GM18868 (cell line): ENCODE data around the gene ROR2.

Experiments
- ATAC-seq: cut with Tn5 transposase; IDR thresholded peaks from one replicate; pipeline ENCODE4 v1.9.1; 2021; ENCODE audit warnings: mild to moderate bottlenecking, moderate library complexity; ENCODE audit not compliant: unreplicated experiment

Gene ROR2

DNA sequence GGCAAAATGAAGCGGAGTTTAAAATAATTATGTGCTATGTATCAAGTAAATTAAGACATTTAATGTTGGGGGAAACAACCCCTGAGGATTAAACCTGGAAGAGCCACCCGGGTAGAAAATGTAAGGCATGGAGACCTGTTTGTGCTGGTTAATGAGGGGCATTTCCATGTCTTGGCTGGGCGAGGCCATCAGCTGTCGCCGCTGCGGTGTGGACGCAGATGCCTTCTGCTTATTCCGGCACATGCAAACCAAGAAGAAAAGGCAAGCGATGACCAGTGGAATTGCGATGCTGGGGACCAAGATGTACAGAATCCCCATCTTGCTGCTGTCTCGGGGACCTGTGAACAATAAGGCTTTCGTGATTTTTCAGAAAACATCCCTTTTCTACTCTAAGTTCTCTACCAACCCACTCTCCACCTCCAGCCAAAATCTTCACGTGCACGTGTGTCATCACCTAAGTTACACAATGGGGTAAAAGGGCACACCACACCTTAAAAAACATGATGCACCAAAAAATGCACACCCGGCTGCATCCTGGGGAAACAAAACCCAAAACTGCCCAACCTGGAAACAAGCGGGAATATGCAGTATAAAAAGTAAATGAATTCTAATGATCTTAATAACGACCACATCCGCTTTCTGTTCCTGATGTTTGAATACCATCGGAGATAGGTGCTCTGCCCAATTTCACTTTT lies 223.5 kb downstream of the ROR2 start:
- no peak for ATAC-seq

DNA sequence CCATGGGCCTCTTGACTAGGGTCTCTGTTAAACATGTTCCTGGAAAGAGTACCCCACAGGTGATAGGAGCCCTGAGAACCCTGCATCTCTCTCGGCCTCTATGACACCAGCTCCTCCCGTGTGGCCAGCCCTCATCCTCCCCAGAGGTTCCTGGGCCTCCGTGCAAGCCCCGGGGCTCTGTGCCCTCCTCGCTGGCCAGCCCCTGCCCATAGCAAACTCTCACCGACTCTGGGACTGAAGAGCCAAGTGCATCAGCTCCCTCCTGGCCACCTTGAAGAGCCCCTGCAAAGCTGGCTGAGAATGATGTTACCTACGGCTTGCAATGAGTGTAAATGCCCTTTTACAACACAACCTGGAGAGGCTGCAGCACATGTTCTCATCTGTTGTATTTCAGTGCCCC lies 224.4 kb downstream of the ROR2 start:
- ATAC-seq, result no peak

DNA sequence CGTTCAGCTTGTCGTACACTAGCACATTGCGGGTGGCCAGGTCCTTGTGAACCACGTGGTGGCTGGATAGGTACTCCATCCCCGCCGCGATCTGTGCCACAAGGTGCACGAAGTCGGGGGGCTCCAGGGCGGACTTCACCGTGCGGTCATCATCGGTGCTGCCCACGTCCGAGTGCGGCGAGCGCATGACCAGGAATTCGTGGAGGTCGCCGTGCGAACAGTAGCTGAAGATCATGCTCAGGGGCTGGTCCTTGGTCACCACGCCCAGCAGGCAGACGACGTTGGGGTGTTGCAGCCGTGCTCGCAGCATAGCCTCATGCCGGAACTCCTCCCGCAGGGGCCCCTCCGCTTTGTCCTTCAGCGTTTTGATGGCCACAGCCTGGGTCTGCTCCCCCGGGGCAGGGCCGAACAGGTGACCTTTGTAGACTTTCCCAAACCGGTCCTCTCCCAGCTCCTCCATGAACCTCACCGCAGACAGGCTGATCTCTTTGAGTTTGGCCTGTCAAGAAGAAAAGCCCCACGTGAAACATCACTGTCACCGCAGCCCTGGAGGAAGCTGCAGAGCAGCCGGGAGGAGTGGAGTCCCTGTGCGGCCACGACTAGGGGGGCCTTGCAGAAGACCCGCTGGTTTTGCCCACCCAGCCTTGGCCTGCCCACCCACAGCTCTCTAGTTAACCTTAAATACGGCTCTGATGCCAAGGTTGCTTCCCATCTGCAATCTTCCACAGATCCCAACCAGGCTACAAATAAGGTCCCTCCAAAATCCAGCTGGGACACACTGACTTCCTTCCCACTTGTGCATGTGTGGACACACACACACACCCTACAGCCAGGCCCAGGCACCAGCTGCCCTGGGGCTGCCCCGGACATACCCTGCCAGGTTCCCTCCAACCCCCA lies 225.2 kb downstream of the ROR2 start:
- ATAC-seq, result no peak

DNA sequence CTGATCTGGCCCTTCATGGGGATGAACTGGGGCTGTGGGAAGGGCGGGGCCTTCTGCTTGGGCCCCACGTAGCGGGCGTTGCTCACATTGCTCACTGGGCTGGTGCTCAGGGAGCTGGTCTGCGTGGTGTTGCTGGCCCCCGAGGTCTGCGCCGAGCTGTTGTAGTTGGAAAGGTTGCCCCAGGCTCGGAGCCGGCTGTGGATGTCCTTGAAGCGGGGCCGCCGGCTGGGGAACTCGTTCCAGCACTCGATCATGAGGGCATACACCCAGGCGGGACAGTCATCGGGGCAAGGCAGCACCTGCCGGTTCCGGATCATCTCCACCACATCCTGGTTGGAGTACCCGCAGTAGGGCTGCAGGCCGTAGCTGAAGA lies 226.0 kb downstream of the ROR2 start:
- ATAC-seq, result no peak

DNA sequence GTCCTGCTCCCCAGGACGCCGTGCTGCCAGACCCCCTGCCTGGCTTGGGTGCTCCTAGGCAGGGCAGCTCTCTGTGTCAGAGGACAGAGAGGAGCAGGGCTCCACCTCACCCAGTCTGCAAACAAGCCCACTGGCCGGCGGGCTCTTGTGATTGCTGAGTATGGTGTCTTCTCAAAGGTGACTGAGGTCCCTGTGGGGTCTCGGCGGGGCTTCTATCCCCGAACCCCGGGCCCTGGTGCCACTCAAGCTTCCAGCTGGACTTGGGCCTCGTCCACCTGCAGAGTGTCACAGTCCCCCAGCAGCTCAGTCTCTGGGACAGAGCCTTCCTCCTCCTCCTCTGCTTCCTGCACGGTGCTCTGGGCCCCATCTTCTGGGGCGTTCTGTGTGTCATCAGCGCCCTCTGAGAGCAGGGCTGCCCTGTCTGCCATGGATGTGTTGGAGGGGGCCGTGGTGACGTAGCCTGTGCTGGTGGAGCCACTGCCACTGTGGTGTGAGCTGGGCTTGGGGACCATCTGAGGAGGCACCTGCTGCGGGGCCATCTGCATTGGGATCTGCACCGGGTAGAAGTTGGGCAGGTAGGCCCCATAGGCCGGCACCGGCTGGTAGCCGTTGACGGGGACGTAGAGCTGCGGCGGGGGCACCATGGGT lies 226.5 kb downstream of the ROR2 start:
- no peak for ATAC-seq

DNA sequence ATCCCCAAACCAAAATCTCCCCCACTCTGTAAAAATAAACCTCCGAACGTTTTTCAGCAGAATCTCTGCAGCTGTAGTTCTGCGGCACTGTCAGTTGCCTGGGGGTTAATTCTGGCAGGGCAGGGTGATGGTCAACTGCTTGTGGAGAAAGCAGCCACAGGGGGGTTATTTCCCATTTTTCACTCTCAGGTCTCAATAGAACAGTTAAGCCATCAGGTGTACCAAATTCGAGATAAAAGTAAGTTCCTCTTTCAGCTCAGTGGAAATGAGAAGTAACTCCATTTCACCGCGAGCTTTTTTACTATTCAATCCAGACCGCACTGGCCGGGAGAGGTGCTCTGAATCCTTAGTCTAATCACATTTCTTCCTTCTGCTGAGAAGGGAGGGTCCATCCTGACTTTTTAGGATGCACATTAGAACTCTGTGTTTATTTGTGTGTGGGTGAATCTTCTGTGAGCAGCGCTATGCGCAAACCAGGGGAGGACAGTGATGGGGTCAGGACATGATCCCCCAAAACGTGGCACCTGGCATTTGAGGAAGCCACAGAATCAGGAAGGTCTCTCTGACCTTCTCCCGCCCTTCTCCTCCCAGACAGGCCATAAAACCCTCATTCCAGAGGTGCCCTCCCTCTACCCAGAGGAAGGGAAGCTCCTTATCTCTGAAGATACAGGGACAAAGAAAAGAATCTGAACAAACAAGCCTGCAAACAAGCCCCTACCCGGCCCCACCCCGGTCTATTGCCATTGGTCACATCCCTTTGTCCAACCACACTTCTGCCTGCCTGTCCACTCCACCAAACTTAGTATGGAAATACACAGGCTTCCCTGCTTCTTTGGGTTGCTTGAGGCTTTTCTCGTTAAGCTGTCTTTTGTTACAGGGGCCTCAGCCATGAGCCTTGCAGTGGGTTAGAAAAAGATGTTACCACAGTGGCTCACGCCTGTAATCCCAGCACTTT lies 229.0 kb downstream of the ROR2 start:
- ATAC-seq, result peak; percentile 81

DNA sequence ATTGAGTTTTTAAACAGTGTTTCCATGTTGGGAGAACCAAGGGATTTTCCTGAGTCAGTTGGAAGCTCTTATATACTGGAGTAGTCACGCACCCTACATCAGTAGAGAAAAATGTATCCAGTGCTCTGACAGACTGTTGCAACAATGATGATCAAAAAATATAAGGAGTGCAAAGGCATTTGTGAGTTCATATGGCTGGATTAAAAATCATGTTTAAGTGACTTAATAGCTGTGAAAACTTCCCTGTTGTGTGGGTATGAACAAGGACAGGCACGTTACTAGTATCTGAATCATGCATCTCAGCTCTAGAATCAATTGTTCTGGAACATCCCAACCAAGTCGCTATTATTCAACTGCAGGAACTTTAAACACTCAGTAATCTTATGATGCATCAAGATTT lies 229.7 kb downstream of the ROR2 start:
- no peak for ATAC-seq

DNA sequence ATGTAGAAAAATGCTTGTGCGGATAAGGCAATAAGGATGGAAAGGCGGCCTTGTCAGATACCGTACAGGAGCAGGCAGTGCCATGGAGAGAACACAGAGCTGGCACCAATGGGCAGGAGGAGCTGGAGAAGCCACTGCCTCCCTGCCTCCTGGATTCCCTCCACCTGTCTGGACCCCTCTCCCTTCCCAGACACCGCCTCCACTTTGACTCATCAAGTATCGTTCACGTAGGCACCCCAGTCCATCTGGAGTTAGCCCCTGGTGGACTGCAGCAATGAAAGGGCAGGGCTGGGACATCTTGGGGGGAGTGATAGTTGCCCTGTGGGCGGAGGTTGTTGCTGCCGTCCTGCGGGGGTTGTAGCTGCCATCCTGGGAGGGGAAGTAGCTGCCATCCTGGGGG lies 232.0 kb downstream of the ROR2 start:
- no peak for ATAC-seq

DNA sequence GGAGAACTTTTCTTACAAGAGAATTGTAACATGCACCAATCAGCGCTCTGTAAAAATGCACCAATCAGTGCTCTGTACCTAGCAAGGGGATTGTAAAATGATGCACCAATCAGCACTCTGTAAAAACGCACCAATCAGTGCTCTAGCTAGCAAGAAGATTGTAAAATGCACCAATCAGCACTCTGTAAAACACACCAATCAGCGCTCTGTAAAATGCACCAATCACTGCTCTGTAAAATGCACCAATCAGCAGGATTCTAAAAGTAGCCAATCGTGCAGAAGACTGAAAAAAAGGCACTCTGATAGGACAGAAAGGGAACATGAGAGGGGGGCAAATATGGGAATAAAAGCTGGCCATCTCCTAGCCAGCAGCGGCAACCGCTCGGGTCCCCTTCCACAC lies 233.2 kb downstream of the ROR2 start:
- ATAC-seq, result no peak

DNA sequence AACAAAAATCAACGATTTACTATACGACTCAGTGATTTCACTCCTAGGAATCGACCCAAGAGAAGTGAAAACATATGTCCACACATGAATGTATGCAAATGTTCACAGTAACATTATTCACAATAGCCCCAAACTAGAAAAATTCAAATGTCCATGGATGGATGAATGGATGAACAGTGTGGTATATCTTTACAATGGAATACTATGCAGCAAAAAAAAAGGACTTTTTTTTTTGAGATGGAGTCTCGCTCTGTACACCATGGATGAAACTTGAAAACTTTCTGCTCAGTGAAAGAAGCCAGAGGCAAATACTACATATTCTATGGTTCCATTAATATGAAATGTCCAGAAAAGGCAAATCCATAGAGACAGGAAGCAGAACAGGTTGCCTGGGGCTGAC lies 233.8 kb downstream of the ROR2 start:
- no peak for ATAC-seq

DNA sequence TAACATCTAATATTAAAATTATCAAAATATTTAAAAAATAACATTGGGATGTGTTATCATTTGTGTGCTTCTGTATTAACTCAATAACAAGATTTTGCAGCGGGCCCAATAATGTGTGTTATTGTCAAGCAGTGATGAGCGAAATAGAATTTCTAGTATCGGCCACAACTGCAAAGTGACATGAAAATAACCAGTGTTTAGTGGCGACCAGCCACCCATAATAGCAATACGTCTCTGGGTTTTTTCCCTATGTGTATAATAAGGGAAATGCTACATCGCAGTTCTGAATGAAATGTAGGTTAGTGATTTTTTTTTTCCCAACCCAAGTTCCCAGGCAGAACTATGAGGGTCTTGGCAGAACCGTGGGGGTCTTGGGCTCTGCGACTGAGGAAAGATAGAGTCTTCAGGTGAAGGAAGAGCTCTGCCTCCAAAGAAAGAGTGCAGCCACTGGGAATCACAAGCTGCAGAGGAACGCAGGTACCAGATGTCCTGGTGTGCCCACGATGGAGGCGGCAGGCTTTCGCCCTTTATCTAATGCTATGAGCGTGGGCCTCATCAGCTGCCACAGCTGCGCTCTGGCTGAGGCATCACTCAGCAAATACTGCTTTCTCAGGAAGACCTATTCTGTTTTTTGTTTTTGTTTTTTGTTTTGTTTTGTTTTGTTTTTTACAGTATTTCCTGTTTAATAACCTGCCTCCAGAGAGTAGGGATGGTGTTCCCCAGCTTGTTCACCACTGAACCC lies 235.0 kb downstream of the ROR2 start:
- no peak for ATAC-seq

DNA sequence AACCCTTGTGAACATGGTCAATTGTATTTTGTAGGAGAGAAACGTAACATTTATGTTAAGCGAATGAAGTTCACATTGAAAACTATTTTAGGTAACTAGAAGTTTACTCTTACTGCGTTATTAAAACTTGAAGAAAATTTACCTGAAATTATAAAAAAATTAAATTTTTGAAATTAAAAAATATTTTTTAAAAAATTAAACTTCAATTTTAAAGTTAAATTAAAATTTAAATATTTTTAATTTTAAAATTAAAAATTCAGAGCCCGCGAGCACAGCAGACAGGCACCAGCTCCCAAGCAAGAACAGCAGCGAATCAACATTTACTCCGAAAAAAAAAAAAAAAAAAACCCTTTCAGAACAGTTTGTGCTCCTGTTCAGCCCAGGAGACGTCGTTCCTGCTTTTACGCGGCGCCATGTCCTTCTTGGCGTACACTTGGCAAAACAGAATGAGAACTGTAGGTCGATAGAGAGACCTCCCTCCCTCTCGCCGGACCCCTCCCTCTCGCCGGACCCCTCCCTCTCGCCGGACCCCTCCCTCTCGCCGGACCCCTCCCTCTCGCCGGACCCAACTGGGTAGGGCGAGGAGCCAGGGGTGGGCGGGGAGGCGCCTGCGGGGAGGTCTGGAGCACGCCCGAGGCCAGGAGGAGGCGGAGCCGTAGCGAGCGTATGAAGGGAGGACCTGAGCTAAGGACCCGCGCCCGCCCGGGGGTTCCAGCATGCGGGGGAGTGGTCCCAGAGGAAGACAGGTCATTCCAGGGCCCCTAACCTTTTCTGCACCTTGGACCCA lies 235.8 kb downstream of the ROR2 start:
- peak; percentile 61 for ATAC-seq

DNA sequence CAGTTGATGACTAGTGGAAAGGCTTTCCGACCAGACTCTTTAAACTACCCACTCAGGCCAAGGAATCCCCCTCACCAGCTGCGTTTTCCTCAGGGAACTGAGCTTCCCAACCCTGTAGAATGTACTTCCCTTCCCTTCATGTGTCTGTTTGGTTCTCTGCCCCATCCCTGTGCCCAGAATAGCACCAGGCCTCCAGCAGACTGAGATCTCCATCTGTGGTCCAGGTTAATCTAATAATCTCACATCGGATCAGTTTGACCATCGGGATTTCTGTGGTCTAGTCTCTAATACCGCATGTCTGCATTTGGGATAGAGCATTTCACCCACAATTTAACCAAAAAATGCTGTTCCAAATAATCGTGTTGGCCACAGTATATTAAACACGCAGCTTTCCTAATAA lies 237.2 kb downstream of the ROR2 start:
- ATAC-seq, result no peak

DNA sequence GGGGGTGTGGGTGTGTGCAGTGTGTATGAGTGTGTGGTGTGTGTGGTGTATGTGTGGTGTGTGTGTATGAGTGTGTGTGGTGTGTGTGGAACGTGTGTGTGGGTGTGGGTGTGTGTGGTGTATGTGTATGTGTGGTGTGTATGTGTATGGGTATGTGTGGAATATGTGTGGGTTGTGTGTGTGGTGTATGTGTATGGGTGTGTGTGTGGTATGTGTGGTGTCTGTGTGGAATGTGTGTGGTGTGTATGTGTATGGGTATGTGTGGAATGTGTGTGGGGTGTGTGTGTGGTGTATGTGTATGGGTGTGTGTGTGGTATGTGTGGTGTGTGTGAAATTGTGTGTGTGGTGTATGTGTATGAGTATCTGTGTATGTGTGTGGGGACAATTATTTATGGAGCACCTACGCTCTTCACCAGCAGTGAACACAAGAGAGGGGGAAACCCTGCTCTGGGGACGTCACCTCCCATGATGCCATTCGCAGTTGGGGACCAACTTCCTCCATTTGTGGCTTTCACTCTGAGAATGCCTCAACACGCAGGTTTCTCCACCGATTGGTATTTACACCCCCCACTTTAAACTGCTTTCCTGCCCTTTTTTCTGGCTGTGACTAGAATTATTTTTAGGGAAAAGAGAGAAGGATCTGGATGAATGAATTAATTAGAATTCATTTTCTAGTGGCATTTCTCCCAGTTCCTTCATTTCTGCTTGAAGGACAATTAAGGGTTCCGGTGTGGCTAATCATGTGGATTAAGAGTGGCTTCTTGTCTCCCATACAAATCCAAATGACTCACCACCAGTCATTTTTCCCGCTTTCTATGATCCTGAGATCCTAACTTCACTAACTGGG lies 238.1 kb downstream of the ROR2 start:
- peak; percentile 91 for ATAC-seq

DNA sequence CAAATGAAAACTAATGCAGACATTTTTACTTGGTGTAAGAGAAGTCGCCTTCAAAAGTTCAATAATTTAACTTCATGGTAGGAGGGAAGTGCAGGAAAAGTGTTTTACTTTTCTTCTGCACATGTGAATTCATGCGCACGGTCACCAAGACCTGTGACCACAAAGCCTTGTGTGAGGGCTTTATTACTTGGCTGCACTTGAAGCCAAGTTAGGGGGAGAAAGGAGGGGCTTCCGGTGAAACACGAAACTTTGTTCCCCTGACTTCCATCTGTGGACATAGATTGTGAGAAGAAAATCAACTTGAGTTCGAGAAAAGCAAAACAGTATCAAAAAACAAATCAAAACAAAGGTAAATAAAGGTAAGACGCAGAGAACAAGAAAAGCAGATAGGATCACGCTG lies 239.9 kb downstream of the ROR2 start:
- ATAC-seq, result no peak

DNA sequence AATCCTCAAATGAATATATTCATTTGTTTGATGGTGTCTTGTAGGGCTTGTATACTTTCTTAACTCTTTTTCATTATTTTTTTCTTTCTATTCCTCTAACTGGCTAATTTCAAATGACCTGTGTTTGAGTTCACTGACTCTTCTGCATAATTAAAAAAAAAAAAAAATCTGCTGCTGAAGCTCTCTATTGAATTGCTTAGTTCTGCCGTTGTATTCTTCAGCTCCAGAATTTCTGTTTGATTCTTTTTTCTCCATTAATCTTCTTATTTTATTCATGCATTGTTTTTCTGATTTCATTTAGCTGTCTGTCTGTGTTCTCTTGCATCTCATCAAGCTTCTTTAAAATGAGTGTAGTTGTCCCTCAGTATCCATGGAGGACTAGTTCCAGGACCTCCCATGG lies 244.6 kb downstream of the ROR2 start:
- no peak for ATAC-seq

DNA sequence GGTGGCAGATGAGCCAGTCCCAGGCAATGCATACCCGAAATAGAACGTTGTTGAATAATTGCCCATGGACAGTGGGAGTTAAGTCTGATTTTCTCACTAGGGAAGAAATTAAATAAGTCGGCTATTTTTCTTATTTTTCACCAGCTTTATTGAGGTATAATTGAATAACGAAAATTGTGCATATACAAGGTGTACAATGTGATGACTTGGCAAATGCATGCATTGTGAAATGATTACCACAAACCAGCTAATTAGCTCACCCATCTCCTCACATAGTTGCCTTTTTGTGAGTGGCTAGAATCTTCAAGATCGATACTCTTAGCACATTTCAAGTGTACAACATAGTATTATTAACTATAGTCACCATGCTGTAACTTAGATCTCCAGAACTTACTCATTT lies 249.6 kb downstream of the ROR2 start:
- ATAC-seq, result no peak

DNA sequence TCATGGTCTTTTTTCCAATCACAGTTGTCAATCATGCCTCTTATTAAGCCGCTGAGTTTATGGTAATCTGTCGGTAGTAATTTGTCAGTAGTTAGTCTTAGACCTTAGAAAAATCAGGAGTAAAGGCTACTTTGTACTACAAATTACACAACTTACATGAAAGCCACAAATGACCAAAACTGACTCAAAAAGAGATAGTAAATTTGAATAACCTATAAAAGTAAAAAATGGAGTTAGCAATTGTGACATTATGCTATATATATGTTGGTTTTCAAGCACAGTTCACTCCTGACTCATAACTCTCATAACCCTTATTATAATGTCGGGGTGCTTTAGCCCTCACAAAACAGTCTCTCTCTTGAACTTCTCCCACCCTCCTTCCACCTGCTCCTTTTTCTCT lies 251.8 kb downstream of the ROR2 start:
- ATAC-seq, result no peak
